ENCODE data around the gene GPRC5B.
A peak's percentile ranks its signal among the peaks of the same experiment; 100 is the strongest.

The GPRC5B gene, protein sequence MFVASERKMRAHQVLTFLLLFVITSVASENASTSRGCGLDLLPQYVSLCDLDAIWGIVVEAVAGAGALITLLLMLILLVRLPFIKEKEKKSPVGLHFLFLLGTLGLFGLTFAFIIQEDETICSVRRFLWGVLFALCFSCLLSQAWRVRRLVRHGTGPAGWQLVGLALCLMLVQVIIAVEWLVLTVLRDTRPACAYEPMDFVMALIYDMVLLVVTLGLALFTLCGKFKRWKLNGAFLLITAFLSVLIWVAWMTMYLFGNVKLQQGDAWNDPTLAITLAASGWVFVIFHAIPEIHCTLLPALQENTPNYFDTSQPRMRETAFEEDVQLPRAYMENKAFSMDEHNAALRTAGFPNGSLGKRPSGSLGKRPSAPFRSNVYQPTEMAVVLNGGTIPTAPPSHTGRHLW

DNA sequence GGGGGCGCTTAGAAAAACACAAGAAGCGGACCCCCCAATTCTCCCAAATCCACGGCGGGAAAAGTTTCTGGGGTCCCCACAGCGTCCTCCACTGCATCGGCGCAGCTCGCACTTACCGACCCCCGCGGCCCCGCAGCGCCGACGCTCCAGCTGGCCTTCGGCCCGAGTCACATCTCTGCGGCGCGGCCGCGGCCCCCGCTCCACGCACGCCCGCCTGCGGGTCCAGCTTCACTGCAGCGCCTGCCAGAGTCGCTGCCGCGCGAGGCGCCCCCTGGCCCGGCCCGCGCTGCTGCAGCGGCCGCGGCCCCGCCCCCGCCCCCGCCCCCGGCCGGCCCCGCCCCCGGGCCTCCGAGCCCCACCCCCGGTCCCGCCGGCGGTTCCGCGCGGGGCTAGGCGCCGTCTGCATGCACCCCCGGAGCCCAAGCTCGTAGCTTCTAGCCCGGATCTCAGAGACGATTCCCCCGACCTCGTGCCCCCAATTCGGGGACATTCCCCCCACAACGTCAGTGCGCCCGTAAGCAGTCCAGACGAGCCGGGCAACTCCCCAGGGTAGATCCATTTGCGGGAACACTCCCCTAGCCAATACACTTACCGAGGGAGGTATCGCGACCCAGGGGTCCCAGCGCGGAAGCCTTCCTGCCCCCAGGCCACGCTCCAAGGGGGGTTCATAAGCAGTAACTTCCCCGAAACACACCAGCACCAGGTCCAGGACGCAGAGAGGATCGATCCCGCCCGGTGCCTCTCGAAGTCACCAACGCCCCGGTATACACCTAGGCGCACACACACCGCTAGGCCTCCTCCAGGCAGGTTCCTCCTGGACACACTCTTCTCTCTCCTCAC lies at the start of gene GPRC5B:
TSS of gene GPRC5B (minus strand) at position 238 of the 840 bp plus-strand sequence. CDS start 12,003 bp downstream, outside the sequence.
- no peak for DNase-seq (ENCODE audit: low read depth in 2 of 2, low spot score in 1 of 2)

DNA sequence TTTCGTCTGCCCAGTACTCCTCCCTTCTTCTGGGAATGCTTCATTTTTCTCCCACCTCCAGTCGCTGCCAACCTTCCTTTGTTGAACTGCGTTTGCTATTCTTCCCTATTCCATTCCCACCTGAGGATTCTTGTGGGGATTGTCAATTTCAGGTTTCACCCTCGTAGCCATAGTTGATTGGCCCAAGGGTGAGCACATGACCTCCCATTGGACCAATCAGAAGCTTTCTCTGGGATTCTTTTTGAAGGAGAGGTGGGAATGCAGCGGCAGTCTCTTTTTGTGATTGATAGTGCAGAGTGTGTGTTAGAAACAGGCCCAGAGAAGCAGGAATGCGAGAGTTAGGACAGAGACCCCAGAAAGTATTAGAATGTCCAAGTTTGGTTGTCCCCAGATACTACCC lies 49.1 kb upstream of the GPRC5B start:
- no peak for DNase-seq (ENCODE audit: low read depth in 2 of 2, low spot score in 1 of 2)

DNA sequence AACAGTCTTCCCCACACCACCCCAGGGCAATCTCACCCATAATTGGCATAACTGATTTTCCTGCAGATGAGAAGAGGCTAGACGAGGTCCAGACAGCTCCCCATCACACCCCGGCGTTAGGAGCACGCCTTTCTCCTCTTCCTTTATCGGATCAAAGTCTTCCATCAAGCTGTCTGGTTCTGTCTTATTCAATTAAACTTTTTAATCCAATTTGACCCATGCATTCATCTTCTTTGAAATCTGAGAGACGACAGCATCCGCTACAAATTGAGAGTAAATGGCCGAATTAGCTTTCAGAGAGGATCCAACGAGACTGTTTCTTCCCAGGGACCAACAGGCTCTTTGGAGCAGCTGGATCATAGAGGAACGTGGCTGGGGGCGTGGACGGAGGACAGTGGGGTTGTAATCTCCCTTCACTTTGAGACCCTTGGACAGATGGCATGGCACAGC lies 44.4 kb upstream of the GPRC5B start:
- no peak for DNase-seq (ENCODE audit: low read depth in 2 of 2, low spot score in 1 of 2)

DNA sequence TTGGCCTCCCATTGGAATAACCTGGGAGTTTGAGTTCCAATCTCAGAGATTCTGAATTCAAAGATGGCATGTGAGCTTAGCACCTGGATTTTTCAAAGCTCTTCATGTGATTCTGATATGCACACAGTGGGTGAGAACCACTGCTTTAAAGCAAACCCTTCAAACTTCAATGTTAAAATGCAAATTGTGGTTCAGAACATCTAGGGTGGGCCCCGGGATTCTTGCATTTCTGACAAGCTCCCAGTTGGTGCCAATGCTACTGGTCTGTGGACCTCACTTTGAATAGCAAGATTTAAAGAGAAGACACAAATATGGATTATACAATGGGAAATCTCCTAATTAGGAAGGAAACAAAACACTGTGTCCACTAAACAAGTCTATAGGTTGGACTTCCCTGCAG lies 43.8 kb upstream of the GPRC5B start:
- no peak for DNase-seq (ENCODE audit: low read depth in 2 of 2, low spot score in 1 of 2)

DNA sequence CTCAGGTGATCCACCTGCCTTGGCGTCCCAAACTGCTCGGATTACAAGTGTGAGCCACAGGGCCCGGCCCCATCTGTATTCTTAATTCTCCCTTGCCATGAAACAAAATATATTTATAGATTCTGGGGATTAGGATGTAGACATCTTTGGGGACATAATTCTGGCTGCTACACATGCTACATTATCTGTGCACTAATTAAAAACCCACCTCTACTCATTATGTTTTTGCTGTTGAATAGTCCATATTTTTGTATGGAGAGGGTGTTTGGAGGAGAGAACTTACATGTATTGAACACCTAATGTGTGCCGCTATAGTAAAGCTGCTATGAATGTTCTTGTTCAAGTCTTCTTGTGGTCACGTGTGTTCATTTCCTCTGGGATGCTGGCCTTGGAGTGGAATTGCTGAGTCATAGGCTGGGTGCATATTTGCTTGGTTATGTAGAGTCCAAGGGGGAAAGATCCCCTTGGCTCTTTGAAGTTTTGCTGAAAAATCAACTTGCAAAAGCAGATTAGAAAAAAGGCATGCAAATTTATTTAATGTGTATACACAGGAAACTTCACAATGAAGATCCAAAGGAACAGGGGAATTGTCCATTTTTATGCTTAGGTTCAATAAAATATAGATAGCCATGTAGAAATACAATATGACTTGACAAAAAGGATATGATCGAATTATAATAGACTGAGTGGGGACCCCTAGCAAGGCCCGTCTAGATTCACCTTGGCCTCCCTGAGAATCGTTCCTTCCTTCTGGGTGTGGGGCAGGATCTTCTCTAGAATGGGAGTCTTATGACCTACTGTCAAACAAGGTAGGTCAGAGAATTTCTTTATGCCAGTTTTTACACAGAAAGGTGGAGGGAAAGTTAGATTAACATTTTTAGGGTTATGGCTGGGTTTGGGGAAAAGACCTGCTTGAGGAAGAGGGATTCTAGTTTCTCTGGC lies 42.1 kb upstream of the GPRC5B start:
- DNase-seq (ENCODE audit: low read depth in 2 of 2, low spot score in 1 of 2): no peak

DNA sequence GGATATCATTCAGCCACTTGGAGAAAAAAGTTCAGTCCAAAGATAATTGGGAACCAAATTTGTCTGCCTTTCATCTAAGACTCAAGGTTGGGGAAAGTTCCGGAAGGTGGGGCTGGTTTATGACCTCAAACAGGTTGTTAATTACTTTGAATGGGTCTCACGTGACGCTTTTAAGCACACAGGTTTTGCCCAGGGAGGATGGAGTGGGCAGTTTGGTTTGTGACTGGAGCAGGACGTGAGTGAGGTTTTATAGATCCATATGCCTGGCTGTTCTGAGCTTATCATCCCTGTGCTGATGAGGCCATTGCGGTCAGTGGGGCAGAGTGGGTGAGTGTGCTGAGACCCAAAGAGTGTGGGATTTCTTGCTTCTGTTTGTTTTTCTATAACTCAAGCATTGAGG lies 38.7 kb upstream of the GPRC5B start:
- no peak for DNase-seq (ENCODE audit: low read depth in 2 of 2, low spot score in 1 of 2)

DNA sequence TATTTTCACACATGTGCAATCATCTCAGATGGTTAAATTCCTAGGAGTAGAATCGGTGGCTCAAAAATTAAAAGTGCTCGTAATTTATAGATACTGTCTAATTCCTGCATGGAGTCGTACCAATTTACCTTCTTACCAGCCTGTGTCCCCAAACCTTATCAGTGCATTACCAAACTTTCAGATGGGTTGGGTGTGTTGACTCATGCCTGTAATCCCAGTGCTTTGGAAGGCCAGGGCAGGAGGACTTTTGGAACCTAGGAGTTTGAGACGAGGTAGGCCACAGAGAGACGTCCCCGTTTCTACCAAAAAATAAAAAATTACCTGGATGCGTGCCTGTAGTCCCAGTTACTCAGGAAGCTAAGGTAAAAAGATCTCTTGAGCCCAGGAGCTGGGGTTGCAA lies 34.5 kb upstream of the GPRC5B start:
- no peak for DNase-seq (ENCODE audit: low read depth in 2 of 2, low spot score in 1 of 2)

DNA sequence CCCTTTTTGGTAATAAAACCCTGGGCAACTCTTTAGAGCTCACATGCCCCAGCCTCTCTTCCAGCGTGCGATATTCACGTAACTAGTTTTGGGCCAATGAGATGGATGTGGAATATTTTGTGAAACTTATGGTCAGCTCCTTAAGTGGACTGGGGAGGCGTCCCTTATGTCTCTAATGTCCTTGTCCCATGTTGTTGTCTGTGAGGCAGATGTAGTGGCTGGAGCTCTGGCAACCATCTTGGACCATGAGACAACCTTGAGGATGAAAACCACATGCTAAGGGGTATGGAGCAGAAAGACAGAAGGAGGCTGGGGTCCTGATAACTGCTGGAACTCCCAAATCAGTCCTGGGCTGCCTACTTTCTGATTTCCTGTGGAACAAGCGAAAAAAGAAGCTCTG lies 31.4 kb upstream of the GPRC5B start:
- no peak for DNase-seq (ENCODE audit: low read depth in 2 of 2, low spot score in 1 of 2)

DNA sequence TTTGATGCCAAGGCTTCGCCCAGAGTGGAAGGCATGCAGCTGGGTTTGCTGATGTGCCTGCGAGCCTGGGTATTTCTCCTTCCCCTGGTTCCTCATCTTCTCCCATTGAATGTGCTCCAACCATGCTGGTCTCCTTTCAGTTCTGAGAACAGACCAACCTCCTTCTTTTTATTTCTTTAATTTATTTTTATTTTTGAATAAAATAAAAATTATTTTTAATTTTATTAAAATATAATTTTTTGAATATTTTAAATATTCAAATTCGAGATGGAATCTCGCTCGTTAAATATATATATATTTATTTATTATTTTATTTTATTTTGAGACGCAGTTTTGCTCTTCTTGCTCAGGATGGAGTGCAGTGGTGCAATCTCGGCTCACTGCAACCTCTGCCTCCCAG lies 30.2 kb upstream of the GPRC5B start:
- no peak for DNase-seq (ENCODE audit: low read depth in 2 of 2, low spot score in 1 of 2)

DNA sequence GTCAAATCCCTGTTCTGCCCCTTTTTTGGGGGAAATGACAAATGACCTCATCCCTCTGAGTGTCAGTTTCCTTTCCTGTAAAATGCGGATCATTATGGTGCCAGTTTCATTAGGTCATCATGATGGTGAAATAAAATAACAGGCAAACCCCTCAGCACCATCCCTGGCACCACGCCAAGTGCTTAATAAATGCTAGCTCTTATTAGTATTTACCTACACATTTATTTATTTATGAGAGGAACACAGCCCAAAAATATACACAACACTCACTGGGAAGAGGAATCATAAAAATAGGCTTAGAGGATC lies 28.6 kb upstream of the GPRC5B start:
- no peak for DNase-seq (ENCODE audit: low read depth in 2 of 2, low spot score in 1 of 2)

DNA sequence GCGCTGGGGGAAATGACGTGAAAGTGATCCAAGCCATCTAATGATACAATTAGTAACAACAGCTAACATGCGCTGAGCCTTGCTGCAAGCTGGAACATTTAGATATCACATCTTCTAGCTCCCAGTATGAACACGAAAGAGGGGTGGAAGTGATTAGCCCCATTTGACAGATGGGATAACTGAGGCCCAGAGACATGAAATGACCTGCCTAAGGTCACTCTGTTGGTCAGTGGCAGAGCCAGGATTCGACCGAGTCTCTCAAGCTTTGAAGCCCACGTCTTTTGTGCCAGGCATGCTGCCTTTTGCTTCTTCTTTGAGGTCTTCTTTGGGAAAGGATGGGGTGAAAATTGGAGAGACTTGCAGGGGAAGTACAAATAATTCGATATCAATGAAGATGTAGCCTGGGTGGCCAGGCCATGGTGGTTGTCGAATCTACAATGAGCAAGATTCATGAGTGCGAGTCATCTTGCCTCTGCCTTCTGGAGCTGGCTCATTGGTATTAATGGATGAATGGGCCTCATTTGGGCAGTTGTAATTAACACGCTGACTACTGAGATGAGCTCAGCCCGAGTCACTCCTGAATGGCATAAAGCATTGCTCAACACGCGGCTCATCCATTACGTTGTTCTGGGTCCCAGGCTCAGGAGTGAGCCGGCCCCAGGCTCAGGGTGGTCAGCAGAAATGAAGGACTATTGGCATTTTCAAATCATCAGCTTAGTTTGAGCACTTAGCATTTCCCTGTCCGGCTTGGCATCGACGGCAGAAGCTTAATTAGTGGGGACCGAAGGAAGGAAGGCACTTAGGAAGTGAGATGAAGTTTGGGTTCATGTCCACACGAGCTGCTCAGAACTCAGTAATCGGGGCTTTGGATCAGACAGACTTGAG lies 28.0 kb upstream of the GPRC5B start:
- no peak for DNase-seq (ENCODE audit: low read depth in 2 of 2, low spot score in 1 of 2)

DNA sequence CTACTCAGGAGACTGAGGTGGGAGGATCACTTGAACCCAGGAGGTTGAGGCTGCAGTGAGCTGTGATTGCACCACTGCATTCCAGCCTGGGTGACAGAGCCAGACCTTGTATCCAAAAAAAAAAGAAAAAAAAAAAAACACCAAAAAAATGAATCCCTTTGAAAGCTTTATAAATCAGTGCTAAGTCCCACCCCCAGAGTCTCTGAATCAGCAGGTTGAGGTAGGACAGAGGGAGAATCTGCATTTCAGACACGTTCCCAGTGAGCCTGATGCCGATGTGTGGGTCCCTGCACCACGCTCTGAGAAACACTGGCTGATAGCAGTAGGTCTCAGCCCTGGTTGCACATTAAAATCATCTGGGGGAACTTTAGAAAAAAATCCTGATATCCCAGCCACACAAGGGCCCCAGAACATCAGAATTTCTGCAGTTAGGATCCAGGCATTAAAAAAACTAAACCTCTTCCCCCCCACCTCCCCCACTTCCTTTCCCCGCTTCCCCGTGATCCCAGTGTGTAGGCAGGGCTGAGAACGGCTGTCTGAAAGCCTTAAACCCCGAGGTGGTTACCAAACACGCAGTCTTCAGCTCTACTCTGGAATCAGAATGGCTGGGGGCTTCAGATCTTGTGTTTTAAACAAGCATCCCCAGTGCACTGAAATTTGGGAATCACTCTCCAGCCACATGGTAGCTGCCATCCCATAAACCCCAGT lies 27.3 kb upstream of the GPRC5B start:
- no peak for DNase-seq (ENCODE audit: low read depth in 2 of 2, low spot score in 1 of 2)

DNA sequence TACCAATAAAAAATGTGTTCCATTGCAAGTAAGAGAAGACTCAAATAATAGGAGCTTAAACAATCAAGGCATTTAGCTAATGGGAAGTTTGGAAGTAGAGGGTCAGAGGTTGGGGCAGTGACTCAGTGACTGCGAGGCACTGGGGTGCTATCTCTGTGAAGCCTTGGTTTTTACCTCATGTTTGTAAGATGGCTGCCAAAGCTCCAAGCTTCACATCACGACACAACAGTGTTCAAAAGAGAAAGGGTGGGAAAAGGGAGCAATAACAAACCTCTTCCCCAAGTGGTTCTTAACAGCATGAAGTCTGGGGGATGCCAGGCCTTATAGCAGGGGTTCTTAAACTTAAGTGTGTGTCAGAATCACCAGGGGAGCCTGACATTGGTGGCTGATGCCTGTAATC lies 26.6 kb upstream of the GPRC5B start:
- no peak for DNase-seq (ENCODE audit: low read depth in 2 of 2, low spot score in 1 of 2)

DNA sequence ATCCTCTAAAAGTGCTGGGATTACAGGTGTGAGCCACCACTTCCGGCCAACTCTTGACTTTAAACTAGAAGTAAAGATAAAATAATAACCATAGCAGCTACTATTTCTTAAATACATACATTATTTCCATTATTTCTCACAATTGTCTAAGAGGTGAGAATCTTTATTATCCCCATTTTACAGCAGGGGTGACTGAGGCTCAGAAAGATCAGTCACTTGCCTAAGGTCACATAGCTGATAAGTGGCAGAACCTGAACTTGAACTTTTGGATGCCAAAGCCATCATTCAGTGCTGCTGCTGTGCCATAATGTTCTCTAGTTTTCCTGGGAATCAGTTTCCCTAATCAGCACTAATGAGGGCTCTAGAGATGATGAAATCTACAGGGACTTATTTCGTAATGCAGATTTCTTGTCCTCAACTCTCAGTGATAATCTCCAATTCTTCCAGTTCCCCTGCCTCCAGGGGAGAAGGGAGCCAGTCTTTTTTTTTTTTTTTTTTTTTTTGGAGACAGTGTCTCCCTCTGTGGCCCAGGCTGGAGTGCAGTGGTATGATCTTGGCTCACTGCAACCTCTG lies 25.2 kb upstream of the GPRC5B start:
- DNase-seq (ENCODE audit: low read depth in 2 of 2, low spot score in 1 of 2): no peak

DNA sequence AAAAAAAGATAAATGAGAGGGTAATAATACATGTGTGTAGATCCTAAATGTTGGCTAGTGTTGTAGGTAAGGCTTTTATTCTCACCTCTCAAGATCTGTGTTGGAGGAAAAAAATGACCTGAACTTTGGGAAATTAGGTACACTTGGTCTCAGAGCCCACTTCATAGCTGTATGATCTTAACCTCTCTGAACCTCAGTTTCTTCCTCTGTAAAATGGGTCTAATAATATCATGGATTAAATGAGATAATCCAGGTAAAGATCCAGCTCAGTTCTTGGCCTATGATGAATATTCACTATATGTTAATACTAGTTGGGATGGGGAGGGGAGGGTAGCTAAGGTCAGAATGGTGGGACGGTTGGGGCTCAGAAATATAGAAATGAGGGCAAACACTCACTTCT lies 24.3 kb upstream of the GPRC5B start:
- no peak for DNase-seq (ENCODE audit: low read depth in 2 of 2, low spot score in 1 of 2)

DNA sequence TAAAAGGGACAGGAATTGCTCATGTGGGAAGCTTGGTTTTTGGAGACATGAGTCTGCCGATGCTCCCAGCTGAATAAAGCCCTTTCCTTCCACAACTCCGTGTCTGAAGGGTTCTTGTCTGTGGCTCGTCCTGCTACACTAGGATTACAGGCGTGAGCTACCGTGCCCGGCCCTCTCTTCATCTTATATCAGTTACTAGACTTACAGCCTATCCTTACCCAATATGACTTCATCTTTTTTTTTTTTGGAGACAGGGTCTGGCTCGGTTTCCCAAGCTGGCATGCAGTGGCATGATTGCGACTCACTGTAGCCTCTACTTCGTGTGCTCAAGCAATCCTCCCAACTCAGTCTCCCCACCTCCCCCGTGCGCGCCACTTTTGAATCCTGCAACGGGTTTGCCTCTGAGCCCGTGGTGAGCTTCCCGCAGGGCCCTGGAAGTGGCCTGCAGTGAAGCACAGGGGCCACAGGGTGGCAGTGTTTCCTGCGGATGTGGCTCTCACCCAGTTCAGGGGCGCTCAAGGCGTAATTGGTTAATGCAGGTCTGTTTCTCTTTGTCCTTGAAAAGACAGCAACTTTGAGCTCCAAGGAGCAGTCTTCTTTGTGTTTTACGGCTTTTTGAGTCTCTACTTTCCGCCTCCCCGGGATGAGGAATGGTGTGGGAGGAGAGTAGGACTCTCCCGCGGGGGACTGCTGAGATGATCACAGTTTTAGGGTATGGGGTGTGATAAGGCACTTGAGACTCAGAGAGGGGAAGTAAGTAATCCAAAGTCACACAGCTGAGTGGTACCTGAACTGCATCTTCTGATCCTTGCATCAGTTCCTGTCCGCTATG lies 22.7 kb upstream of the GPRC5B start:
- DNase-seq (ENCODE audit: low read depth in 2 of 2, low spot score in 1 of 2): peak; percentile 29 to 35

DNA sequence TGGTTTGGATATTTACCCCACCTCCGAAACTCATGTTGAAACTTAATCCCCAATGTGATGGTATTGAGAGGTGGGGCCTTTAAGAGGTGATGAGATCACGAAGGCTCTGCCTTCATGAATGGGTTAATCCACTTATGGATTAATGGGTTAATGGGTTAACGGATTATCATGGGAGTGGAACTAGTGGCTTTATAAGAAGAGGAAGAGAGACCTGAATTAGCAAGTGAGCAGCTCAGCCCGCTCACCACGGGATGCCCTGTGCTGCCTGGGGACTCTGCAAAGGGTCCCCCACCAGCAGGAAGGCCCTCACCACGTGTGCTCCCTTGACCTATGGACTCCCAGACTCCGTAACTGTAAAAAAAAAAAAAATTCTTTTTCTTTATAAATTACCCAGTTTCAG lies 16.5 kb upstream of the GPRC5B start:
- DNase-seq (ENCODE audit: low read depth in 2 of 2, low spot score in 1 of 2): no peak

DNA sequence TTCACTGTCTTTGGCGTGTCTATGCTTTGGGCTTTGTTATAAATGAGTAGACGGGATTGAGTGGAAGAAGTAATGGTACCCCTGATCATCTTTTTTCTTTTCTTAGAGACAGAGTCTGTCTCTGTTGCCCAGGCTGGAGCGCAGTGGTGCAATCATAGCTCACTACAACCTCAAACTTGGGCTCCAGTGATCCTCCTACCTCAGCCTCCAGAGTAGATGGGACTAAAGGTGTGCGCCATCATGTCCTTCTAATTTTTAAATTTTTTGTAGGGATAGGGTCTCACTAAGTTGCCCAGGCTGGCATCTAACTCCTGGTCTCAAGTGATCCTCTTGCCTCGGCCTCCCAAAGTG lies 14.9 kb upstream of the GPRC5B start:
- no peak for DNase-seq (ENCODE audit: low read depth in 2 of 2, low spot score in 1 of 2)
